Ovary (tissue), 3 donors: Measurements from ENCODE around the gene TRAF2.

Experiments
- POLR2A ChIP-seq: fragments of 450-650 bp; IDR thresholded peaks from one replicate; pipeline ENCODE4 v1.6.1; 2017; ENCODE audit warnings: antibody characterized with exemption, mild to moderate bottlenecking, moderate library complexity
- TF ChIP-seq, protein P1 (sequence below), 3 donors: fragments of 450-650 bp in 2 of 3; fragments of 200-600 bp in 1 of 3; IDR thresholded peaks; one replicate each; pipeline versions ENCODE4 v1.5.1 to v1.8.0; 2016 to 2022; ENCODE audit warnings: antibody characterized with exemption in 3 of 3, mild to moderate bottlenecking in 1 of 3
- donor health status: DM: no; HTN: no; CAD: no.

- TF ChIP-seq POLR2A = no peak
- TF ChIP-seq, protein P1, sequence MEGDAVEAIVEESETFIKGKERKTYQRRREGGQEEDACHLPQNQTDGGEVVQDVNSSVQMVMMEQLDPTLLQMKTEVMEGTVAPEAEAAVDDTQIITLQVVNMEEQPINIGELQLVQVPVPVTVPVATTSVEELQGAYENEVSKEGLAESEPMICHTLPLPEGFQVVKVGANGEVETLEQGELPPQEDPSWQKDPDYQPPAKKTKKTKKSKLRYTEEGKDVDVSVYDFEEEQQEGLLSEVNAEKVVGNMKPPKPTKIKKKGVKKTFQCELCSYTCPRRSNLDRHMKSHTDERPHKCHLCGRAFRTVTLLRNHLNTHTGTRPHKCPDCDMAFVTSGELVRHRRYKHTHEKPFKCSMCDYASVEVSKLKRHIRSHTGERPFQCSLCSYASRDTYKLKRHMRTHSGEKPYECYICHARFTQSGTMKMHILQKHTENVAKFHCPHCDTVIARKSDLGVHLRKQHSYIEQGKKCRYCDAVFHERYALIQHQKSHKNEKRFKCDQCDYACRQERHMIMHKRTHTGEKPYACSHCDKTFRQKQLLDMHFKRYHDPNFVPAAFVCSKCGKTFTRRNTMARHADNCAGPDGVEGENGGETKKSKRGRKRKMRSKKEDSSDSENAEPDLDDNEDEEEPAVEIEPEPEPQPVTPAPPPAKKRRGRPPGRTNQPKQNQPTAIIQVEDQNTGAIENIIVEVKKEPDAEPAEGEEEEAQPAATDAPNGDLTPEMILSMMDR (IDR thresholded peaks at IDR 0.05) = no peak
Measured at GRCh38 chr9:136860933-136861873, 25.1 kb upstream of the TRAF2 start.
